ENCODE measurements around the gene CFAP100. TPM values are rescaled to one million over a fixed set of nuclear protein-coding genes. Genes with fewer than 3 reads are reported as not detected.
A peak's percentile ranks its signal among the peaks of the same experiment; 100 is the strongest.

Gene CFAP100
- total and polyA plus RNA-seq, 9 of the 15 experiments (the other 6 are each of a cell fraction or from before 2014, with no cell fraction given): not detected

- no peak for TF ChIP-seq FIP1L1 (IDR thresholded peaks at IDR 0.05; ENCODE audit: low read depth, low read length, poor library complexity, severe bottlenecking)
Observed at GRCh38 chr3:126473292-126474168, 78.8 kb downstream of the CFAP100 start (continued).

GRCh38 chr3:126474498-126475412, 80.0 kb downstream of the CFAP100 start:
- Histone ChIP-seq H2AFZ (ENCODE audit: low read depth, low read length) (0 out of 2 replicates have a peak overlapping the region, but pooled peaks have one; percentile 40), H3K36me3 (ENCODE audit: control insufficient read depth, insufficient read depth, low read length) (peaks cover 23% of the 10 kb centered on the region), H3K4me3 (peak overlapping the region; percentile 61), H3K79me2 (ENCODE audit: control insufficient read depth, insufficient read depth, low read length) (peaks cover 40% of the 10 kb centered on the region), H3K9me3 (replicated peaks; ENCODE audit: control insufficient read depth, insufficient read depth, low read depth, low read length) (no peaks in the 10 kb centered on the region), H3K9me1 (ENCODE audit: control insufficient read depth, insufficient read depth, low read length) (no peaks in the 10 kb centered on the region), H3K9ac (ENCODE audit: insufficient read depth in 1 of 2, low read depth in 2 of 2, low read length in 2 of 2) (peak overlapping the region; percentile 61 to 95), H3K27ac (ENCODE audit: extremely low read depth, low read depth, low read length) (peak overlapping the region; percentile 68), H3K27me3 (ENCODE audit: control insufficient read depth in 2 of 2, insufficient read depth in 2 of 2, low read length in 2 of 2) (no peaks in the 10 kb centered on the region), H4K20me1 (replicated peaks; ENCODE audit: control insufficient read depth, insufficient read depth, low read length) (peaks cover 8% of the 10 kb centered on the region), H3K4me1 (replicated peaks in 1 of 2; ENCODE audit: control insufficient read depth in 2 of 2, insufficient read depth in 2 of 2, low read length in 2 of 2) (peaks cover 24 to 28% of the 10 kb centered on the region in 2 experiments; a peak in 4 of 5 replicates), H3K4me2 (ENCODE audit: insufficient read depth, low read length) (peak overlapping the region; percentile 78)
- no peak for FAIRE-seq
- POLR2A ChIA-PET: interaction anchor here (0.6 to 1.0 kb wide), 2 partner anchors 25 to 70 kb away, joined by 3 read pairs; no protein-coding TSS in a partner anchor
- no TSS peak for BruUV-seq (replicated peaks)
- in situ Hi-C loops (cut with MboI): no loop called here
- CTCF ChIA-PET (ENCODE audit: low intra/inter-chr PET ratio): no interaction called here
- intact Hi-C loops (cut with micrococcal nuclease): no loop called here
- ATAC-seq: peak; percentile 44
- 7% methylated on average over 42 of the region's 72 CpGs for WGBS (ENCODE audit: insufficient coverage, low coverage, missing lambda C conversion rate)
- peak in 2 of 4 experiments; percentile 22 to 52 for DNase-seq (ENCODE audit: extremely low read depth in 1 of 4, low spot score in 3 of 4)
- peak; percentile 76 for TF ChIP-seq ZFX (CRISPR knock-in tag; IDR thresholded peaks at IDR 0.05)
- peak in 1 of 2 experiments; percentile 10 for TF ChIP-seq E2F6 (IDR thresholded peaks at IDR 0.05; ENCODE audit: borderline replicate concordance in 1 of 2, extremely low read depth in 1 of 2, insufficient read depth in 1 of 2, insufficient read length in 1 of 2, low read depth in 1 of 2, low read length in 1 of 2, poor library complexity in 1 of 2, severe bottlenecking in 1 of 2)
- no peak for TF ChIP-seq SIN3A (IDR thresholded peaks at IDR 0.05; ENCODE audit: borderline replicate concordance in 2 of 2, control insufficient read depth in 1 of 2, low read depth in 2 of 2, low read length in 2 of 2)
- TF ChIP-seq, protein P1, sequence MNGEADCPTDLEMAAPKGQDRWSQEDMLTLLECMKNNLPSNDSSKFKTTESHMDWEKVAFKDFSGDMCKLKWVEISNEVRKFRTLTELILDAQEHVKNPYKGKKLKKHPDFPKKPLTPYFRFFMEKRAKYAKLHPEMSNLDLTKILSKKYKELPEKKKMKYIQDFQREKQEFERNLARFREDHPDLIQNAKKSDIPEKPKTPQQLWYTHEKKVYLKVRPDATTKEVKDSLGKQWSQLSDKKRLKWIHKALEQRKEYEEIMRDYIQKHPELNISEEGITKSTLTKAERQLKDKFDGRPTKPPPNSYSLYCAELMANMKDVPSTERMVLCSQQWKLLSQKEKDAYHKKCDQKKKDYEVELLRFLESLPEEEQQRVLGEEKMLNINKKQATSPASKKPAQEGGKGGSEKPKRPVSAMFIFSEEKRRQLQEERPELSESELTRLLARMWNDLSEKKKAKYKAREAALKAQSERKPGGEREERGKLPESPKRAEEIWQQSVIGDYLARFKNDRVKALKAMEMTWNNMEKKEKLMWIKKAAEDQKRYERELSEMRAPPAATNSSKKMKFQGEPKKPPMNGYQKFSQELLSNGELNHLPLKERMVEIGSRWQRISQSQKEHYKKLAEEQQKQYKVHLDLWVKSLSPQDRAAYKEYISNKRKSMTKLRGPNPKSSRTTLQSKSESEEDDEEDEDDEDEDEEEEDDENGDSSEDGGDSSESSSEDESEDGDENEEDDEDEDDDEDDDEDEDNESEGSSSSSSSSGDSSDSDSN (IDR thresholded peaks at IDR 0.05; ENCODE audit: borderline replicate concordance in 1 of 2, low read depth in 2 of 2, low read length in 2 of 2): no peak
- peak; percentile 45 for TF ChIP-seq RBBP5 (IDR thresholded peaks at IDR 0.05; ENCODE audit: borderline replicate concordance, insufficient read depth, low read length, poor library complexity, severe bottlenecking)

Data from K562 (cell line).